ENCODE results near the gene SCAMP3.
"Not testable (repeated sequence)": the region's sequence is repeated elsewhere in the genome, so short reads cannot be mapped to it uniquely, and the experiment has no call there.

SCAMP3 gene

DNA sequence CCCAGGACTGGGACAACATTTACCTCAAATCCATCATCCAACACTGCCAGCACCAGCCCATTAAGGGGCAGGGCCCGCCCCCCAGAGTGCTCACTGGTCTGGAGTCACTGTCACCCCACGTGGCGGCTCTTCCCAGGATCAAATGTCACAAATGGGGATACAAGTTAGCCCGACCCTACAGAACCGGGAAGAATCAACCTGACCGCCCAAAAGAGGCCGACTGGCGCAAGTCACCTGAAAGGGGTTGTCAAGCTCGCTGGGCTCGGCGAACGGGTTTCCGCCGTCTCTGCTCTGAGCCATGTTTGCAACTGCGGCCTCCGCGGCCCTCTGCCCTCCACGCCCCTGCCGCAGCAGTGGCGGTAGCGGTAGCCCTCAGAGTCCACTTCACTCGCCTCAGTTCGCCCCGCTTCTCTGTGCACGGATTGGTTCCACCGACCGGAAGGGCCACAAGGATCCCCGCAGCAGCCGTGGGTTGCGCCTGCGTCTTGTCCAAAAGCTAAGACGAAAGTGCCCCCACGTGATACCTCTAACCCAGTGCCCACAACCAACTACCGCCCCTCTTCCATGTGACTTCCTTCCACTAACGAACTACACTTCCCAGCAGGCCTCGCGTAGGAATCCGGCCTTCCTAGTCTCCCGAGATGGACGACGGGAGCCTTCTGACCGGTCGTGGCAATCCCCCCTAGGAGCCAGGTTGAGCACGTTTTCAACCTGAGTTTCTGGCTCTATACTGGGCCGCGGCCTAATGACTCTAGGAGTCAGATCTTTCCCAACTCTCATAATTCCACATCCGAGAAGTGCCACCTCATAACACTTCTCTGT, at the start of gene SCAMP3:
TSS of gene SCAMP3 (minus strand) at position 509 of the 822 bp plus-strand sequence. CDS start at position 300, 209 bp downstream.
- in situ Hi-C loops (cut with MboI; ENCODE audit: low sequenced_read_pairs): no loop called here

DNA sequence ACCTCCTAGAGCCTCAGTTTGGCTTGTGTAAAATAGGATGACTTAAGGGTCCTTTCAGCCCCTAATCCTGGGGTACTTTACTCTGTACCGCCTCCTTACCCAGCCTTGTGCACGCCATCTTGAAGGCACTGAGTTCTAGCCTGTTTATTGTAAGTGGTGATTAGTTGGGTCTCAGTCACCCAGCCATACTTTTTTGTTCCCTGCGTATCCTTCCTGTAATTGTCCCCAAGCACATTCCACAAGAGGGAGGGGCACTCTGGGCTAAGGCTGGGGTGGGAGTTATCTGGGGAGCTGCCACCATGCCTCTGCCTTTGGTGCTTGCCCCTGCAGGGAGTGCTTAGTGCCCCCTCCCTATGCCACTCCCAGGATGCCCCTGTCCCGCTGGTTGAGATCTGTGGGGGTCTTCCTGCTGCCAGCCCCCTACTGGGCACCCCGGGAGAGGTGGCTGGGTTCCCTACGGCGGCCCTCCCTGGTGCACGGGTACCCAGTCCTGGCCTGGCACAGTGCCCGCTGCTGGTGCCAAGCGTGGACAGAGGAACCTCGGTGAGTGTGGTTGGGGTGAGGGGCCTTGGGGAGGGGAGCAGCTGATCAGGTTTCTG, 47.4 kb upstream of the SCAMP3 start:
- in situ Hi-C loops (cut with MboI; ENCODE audit: low sequenced_read_pairs): no loop called here

DNA sequence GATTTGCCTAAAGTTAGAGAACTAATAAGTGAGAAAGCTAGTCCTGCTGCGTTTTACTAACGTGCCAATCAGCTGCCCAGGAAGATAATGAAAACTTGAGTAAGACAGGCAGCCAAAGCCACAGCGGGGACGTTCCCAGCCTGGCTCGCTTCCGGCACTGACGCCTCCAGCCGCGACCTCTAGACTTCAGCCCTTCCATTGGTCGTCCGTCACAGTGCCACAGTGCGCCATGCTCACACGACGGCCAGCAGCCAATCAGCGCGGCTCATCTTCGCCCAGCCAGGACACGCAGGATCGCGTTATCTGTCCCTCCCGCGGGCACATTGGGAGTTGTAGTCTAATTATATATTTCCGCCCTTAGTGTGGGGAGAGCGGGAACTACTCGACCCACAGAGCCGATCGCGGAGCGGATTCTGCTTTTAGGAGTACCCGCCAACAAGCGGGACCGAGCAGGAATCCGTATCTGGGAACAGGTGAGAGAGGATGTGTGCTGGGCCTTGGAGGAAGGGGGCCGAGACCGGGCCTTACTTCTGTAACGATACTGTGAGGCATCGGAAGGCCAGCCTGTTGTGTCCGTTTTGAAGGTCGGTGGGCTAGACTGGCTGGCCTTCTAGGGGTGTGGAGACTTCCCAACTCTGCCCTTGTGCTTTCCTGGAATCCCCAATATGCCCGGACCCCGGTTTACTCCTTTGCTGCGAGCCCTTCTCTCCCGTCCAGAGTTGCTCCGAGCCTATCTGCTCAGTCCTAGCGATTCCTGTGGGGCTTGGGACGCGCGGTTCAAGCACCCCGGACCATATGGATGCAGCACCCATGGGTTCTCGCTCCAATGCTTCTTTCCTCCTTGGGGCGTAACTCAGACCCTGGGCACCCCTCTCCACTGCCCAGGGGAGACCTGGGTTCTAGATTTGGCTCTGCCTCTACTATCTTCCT, 46.6 kb upstream of the SCAMP3 start, which contains the start of gene FDPS:
TSS of gene FDPS (plus strand) at position 374 of the 930 bp plus-strand sequence. CDS start 924 bp downstream, outside the sequence.
- in situ Hi-C loops (cut with MboI; ENCODE audit: low sequenced_read_pairs): no loop called here

DNA sequence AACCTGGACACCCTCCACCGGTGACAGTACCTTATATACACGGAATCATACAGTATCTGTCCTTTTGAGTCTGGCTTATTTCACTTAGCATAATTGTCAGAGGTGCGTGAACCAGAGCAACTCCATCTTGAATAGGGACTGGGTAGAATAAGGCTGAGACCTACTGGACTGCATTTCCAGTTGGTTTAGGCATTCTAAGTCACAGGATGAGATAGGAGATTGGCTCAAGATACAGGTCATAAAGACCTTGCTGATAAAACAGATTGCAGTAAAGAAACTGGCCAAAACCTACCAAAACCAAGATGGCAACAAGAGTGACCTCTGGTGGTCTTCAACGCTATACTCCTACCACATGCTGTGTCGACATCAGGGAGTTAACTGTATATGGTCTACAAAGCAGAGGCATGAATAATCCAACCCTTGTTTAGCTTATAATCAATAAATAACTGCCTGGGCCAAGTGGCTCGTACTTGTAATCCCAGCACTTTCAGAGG, 45.1 kb upstream of the SCAMP3 start:
- in situ Hi-C loops (cut with MboI; ENCODE audit: low sequenced_read_pairs): no loop called here

GRCh38 chr1:155305881-155306391, 43.8 kb upstream of the SCAMP3 start:
- in situ Hi-C loops (cut with MboI; ENCODE audit: low sequenced_read_pairs): no loop called here

GRCh38 chr1:155304558-155305063, 42.5 kb upstream of the SCAMP3 start:
- in situ Hi-C loops (cut with MboI; ENCODE audit: low sequenced_read_pairs): no loop called here

GRCh38 chr1:155301342-155301841, 39.2 kb upstream of the SCAMP3 start, which contains the start of gene PKLR:
PKLR (minus strand) TSS chr1:155301438; CDS start chr1:155301395, 43 bp downstream.
- in situ Hi-C loops (cut with MboI; ENCODE audit: low sequenced_read_pairs): no loop called here

DNA sequence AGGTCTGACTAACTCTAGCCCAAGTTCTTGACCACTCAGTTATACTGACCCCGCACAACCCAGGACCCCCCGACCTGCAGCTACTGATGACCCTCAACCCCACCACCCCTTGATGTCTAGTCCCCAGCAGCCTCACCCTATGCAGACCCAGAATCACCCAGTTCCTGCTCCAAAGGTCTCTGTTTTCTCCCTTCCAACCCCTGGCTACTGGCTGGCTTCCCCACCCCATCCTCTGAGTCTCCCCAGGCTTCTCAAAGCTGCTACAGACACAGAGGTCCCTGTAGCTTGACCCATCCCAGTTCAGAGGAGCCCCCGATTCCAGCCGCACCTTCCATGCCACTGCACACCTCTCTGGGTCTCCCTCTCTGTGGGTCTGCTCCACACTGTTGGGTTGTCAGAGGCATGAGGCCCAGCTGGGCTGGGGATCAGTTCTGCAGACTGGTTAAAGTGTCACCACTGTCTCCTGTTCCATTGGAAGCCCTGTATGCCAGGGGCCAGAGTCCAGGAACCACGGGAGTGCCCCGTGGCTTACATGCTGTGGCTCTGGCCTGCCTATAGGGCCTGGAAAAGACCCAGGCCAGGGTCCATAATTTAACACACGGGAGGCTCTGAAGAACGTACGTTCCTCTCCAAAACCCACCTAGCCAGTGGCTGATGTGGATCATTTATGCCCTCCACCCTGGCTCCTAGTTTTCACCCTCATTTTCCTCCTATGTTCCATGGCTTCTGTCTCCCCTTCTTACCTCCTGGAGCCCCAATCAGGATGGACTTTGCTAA, 38.6 kb upstream of the SCAMP3 start:
- in situ Hi-C loops (cut with MboI; ENCODE audit: low sequenced_read_pairs): no loop called here

DNA sequence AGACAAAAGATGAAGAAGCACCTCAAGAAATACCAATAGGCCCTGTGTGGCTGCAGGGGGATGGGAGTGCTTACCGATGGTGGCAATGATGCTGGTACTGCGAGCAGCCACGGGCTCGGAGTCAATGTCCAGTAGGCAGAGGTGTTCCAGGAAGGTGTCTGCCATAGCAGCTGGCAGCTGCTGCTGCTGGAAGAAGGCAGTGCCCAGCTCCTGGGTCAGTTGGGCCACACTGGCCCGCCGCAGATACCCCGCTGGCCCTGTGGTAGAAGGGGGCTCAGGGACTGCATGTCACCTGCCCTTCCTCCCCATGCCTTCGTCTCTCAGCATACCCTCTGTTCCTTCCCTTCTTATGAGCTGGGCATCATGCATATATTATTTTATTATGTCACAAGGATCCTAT, 37.9 kb upstream of the SCAMP3 start:
- in situ Hi-C loops (cut with MboI; ENCODE audit: low sequenced_read_pairs): no loop called here

DNA sequence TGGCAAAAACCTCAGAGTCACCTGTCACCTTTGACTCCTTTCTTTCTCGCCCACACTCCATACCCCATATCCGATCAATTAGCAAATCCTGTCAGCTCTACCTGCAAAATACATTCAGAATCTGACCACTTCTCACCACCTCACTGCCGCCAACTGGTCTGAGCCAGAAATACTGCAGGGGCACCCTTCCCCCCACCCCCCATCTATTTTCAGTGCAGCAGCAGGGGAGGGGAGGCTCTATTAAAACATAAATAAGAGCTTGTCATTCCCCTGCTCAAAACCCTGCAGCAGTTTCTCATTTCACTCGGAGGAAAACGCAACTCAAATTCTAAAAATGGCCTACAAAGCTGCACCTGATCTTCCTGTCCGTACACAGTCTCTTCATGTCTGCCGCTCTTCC, 35.2 kb upstream of the SCAMP3 start:
- in situ Hi-C loops (cut with MboI; ENCODE audit: low sequenced_read_pairs): no loop called here

DNA sequence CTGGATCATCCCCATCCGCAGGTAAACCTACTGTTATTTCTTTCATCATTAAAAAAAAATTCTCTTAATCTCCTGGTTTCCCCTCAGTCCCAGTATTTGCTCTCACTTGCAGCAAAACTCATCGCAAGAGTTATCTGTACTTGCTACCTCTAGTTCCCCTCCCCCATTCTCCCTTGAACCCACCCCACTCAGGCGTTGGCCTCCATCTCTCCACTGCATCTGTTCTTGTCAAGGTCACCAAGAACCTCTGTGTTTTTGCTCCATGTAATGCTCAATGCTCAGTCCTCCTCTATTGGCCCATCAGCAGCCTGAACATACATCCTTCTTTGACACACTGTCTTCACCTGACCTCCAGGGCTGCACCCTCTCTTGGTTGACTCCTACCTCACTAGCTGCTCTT, 34.5 kb upstream of the SCAMP3 start:
- in situ Hi-C loops (cut with MboI; ENCODE audit: low sequenced_read_pairs): no loop called here

DNA sequence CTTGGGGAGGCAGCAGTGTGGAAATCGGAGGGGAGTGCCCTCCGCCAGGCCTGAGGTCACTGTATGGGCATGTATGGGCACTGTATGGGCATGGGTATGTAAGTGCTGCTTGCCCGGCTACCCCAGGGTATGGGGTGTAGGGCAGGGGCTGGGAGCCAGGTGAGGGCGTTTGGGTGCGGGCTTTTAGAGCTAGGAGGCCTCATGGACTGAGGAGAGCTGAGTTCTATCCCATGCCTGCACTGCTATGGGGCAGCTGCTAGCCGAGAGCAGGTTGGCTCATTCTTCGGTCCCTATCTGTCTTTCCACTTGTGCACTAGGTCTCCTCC, 33.7 kb upstream of the SCAMP3 start:
- in situ Hi-C loops (cut with MboI; ENCODE audit: low sequenced_read_pairs): no loop called here

- in situ Hi-C loops (cut with MboI; ENCODE audit: low sequenced_read_pairs): no loop called here
Observed at GRCh38 chr1:155295183-155295941, 33.2 kb upstream of the SCAMP3 start.

GRCh38 chr1:155294520-155295182, 32.5 kb upstream of the SCAMP3 start:
- in situ Hi-C loops (cut with MboI; ENCODE audit: low sequenced_read_pairs): no loop called here

DNA sequence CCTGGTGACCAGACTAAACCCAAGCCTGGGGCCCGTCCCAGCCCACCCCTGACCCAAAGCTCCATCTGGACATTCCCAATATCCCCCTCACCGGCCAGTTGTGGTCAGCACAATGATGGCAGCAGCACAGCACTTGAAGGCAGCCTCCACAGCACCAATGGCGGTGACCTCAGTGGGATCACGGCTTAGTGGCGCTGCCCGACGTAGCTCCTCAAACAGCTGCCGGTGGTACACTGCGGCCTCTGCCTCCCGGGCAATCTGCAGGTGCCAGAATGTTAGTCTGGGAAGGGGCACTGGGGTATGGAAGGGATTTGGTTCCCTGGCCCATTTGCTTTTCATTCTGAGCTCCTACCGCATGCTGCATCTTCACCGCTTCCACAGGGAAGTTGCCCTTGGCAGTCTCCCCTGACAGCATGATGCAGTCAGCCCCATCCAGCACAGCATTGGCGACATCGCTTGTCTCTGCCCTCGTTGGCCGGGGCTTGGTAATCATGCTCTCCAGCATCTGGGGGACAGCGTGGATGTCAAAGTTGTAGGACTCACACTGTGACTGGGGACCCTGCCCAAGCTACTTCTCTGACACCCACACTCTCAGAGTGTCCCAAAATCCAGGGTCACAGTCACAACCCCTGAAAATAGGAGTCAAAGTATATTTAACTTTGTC, 31.1 kb upstream of the SCAMP3 start:
- in situ Hi-C loops (cut with MboI; ENCODE audit: low sequenced_read_pairs): no loop called here

DNA sequence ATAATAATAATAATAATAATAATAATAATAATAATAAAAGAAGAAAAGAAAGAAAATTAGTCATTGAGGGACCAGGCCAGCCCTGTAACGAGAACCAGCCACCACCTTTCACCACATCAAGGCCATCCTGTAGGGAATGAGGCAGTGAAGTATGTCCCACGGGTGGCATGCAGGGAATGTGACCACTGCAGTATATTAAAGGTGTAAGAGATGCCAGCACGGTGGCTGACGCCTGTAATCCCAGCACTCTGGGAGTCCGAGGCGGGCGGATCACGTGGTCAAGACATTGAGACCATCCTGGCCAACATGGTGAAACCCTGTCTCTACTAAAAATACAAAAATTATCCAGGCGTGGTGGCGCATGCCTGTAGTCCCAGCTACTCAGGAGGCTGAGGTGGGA, 28.8 kb upstream of the SCAMP3 start:
- in situ Hi-C loops (cut with MboI; ENCODE audit: low sequenced_read_pairs): not testable (repeated sequence)

DNA sequence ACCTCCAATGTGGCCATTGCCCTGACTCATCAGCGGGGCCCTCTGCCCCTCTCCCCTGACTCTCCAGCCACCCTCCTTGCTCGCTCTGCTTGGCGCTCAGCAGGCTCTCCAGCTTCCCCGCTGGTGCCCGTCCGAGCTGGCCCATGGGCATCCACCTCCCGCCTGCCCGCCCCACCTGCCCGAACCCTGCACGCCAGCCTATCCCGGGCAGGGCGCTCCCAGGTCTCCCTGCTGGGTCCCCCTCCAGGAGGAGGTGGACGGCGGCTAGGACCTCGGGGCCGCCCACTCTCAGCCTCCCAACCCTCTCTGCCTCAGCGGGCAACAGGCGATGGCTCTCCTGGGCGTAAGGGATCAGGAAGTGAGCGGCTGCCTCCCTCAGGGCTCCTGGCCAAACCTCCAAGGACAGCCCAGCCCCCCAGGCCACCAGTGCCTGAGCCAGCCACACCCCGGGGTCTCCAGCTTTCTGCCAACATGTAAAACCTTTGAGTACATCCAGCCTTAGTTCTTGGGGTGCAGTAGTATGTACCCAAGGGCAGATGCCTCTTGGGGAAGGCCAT, 25.9 kb upstream of the SCAMP3 start:
- in situ Hi-C loops (cut with MboI; ENCODE audit: low sequenced_read_pairs): no loop called here

- in situ Hi-C loops (cut with MboI; ENCODE audit: low sequenced_read_pairs): no loop called here
Observed at GRCh38 chr1:155286544-155286943, 24.4 kb upstream of the SCAMP3 start.
